C4-2B (cell line): Measurements from ENCODE around the gene FCGR3A.
"Not testable (repeated sequence)": the region's sequence is repeated elsewhere in the genome, so short reads cannot be mapped to it uniquely, and the experiment has no call there.

Experiments used
- H3K27ac ChIP-seq: fragments of 450-650 bp; 2 replicates; pipeline ENCODE4 v1.5.1; 2017

The FCGR3A gene

DNA sequence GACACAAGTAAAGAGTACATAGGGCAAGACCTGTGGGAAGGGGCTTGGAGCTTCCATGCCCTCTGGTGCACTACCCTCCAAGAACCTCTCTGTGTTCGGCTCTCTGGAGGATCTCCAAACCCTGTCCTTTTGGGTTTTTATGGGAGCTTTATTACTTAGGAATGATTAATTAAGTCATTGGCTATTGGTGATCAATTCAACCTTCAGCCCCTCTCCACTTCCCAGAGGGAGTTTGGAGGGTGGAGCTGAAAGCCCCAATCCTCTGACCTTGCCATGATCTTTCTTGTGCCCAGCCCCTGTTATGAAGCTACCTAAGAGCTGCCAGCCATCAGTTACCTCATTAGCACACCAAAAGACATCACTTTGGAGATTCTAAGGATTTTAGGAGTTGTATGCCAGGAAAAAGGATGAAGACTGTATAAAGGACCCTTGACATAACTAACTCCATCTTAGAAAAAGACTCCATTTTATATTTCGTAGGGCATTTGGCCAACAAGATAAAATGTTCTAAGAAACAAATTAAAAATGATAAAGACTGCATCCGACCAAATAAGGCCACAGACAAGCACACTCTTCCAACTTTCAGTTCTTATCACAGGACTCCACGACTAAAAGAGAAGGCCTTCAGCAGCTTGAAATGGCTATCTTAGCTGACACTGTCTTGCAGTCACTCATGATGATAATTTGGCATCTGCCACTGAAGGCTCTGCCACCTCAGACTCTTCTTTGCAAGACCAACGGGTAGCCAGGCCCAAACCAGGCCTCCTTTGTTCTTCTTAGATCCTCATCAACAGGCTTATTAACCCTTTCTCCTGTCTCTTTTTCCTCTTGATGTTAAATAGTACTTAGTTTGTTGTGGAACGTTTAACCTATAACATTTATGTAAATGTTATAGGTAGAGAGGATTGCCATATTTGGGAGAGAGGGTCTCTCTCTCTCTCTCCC is 8.2 kb upstream of the FCGR3A start:
- H3K27ac ChIP-seq, result not testable (repeated sequence)

DNA sequence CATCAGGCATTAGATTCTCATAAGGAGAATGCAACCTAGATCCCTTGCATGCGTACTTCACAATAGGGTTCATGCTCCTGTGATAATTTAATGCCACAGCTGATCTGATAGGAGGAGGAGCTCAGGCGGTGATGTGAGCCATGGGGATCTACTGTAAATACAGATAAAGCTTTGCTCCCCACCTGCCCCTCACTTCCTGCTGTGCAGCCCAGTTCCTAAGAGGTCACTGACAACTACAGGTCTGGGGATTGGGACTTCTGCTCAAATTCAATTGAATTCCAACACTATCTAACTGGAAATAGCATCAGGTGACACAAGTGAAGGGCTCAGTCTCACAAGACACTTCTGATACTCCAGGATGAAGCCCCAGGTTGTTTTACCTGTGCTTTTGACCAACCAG is 7.4 kb upstream of the FCGR3A start:
- H3K27ac ChIP-seq, result not testable (repeated sequence)

DNA sequence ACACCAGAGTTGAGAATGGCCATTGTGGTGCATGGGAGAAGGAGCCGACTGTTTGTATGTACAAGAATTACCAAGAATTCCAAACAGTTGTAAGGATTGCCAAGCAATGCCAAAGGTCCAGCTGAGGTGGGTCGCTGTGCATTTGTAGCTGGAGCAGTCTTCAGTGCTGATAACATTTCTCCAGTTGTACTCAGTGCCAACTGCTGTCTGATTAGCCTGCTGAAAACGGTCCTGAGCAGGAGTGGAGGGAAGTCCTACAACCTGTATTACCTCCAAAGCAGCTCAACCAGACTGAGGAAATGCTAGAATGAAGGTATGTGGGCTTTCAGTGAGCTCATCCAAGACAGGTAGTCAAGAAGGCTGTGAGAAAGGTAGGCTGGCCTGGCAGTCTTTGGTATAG is 6.5 kb upstream of the FCGR3A start:
- H3K27ac ChIP-seq, result not testable (repeated sequence)

DNA sequence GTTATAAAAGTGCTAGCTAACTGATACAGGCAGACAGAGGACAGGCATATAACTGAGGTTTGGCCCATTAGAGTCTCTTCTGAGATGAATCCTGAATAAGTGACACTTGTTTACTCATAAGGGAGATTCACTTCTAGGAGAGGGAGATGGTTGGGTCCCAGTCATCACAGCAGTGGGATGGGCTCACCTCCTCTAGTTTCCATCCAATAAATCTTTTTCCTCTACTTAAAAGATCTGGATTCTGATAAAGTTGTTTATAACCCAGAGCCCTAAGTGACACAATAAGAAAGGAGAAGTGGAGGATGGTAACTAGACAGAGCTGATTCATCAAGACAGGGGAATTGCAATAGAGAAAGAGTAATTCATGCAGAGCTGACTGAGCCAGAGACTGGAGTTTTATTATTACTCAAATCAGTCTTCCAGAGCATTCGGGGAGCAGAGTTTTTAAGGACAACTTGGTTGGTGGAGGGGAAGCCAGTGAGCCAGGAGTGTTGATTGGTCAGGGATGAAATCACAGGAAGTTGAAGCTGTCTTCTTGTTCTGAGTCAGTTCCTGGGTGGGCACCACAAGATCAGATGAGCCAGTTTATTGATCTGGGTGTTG is 5.3 kb upstream of the FCGR3A start:
- H3K27ac ChIP-seq, result not testable (repeated sequence)

DNA sequence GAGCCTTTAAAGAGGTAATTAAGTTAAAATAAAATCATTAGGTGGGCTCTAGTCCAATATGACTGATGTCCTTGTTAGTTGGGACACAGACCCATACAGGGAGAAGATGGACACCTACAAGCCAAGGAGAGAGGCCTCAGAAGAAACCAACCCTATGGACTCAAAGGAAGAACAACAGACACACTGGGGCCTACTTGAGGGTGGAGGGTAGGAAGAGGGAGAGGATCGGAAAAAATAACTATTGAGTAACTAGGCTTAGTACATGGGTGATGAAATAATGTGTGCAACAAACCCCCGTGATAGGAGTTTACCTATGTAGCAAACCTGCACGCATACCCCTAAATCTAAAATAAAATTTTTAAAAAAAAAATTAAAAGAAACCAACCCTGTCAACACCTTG is 4.7 kb upstream of the FCGR3A start:
- H3K27ac ChIP-seq, result not testable (repeated sequence)

DNA sequence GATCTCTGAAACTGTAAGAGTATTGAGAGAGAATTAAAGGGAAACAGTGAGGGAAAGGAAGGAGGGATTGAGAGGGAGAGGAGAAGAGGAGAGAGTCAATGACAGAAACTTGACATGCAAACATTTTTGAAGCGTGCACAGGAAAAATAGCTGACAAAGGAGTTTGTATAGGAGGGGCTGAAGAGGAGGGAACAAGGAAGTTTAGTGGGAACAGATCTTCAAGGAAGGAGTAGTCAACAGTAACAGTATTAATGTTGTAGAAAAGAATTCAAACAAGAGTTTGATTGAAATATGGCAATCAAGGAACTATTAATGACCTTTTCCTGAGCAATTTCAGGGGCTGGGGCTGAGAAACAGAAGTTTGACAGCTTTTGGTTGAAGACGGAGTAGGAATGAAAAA is 4.0 kb upstream of the FCGR3A start:
- H3K27ac ChIP-seq, result not testable (repeated sequence)

DNA sequence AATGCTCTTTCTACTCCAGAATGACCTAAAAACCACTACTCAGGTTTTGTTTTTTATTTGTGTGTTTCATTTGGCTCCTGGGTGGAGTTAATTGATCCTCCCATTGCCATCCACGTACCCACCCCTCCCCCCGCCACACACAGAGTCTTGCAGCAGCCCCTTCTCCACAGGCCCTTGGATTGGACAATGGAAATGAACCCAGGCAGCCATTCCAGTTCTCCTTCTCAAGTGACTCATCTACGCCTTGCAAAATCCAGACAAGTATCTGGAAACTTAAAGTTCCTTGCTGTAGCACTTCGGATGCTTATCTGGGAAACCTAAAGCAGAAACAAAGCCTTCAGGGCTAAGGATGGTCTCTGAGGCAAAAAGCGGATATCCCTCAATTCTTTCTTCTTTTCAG is 1.3 kb upstream of the FCGR3A start:
- H3K27ac ChIP-seq, result not testable (repeated sequence)

DNA sequence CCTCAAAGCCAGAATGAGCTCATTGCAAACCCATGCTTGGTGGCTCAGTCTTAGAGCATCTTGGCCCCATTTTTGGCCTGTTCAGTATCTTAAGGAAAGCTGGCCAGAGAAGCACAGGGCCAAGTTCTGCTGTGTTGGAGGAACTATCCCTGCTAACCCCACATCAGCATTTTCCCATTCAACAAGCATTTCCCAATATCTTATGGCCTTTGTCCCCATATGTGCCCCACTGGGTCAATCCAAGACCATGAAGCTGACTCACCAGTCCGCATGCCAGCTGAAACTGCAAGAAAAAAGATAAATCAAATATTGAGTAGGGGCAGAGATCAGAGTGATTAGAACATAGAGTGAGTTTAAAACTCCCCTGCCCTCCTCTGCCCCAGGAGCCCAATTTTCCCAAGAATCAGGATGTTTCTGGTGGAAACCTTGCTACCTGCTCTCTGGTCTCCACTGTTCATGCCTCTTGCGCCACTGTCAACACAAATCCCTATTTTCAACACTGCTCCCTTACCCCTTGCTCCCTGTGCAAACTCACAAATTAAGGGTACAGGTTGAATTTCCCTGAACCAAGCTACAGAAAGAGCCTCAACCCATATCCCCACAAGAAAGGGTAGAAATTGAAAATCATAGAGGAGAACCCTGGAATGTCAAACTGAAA is 740 bp downstream of the FCGR3A start:
- not testable (repeated sequence) for H3K27ac ChIP-seq

DNA sequence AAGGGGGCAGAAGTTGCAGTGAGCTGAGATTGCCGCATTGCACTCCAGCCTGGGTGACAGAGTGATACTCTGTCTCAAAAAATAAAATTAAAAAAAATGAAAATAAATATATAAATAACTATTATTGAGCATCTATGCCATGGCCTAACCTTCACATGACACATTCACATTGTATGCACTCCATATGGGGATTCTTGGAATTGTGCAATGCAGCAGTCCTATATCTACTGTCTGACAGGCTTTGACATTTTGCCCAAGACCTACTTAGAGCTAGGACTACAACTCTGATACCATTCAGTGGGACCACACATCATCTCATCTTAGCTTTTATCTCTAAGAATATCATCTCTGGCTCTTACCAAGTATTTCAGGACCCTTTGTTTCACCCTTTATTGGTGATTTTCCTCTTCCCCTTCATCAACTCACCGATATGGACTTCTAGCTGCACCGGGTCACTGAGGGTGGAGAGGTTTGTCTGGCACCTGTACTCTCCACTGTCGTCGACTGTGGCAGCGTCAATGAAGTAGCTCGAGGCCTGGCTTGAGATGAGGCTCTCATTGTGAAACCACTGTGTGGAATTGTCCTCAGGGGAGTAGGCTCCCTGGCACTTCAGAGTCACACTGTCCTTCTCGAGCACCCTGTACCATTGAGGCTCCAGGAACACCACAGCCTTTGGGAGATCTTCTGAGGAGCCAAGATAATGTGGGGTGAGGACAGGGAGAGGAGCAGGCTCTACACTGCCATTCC is 1.4 kb downstream of the FCGR3A start:
- H3K27ac ChIP-seq, result not testable (repeated sequence)

DNA sequence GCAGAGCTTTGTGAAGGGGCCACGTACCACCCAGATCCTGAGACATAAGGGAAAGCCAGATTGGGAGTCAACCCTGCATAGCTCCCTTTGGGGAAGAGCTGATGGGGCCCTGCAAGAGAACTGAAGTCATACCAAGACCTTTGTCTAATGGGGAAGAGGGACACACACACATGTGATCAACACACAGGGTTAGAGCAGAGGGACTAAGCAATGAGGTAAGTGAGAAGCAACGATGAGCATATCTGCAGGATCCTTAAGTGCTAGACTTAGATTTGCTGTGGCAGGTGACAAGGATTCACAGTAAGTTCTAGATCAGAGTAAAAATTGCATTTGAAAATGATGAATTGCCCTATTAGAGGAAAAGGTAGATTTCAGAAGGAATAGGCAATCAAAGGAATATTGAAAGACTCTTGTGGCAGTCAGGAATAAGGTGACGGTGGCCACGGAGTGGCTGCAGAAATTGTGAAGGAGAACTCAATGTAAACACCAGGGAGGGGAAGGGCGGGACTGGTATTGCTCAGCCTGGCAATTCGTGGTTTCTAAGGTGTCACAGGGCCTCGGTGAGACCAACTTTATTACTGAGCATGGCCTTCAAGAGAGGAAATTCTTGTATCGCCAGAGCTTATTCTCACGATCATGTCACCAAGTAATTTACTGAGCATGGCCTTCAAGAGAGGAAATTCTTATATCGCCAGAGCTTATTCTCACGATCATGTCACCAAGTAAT is 4.5 kb downstream of the FCGR3A start:
- H3K27ac ChIP-seq, result not testable (repeated sequence)

DNA sequence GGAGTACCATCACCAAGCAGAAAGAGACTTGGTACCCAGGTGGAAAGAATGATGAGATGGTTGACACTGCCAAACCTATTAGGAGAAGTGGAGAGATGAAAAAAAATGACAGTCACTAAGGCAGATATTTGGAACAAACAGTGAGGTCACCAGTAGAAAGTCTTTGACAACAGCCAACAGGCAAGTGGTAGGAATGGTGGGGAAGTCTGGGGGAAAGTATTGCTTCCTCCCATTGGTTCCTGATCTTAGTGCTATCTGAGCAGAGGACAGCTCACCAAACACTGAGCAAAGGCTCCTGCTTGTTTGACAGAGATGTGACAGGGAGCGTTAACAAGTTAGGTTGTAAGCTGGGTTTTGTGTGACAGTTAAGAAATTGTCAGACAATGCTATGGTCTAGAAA is 6.5 kb downstream of the FCGR3A start:
- not testable (repeated sequence) for H3K27ac ChIP-seq

DNA sequence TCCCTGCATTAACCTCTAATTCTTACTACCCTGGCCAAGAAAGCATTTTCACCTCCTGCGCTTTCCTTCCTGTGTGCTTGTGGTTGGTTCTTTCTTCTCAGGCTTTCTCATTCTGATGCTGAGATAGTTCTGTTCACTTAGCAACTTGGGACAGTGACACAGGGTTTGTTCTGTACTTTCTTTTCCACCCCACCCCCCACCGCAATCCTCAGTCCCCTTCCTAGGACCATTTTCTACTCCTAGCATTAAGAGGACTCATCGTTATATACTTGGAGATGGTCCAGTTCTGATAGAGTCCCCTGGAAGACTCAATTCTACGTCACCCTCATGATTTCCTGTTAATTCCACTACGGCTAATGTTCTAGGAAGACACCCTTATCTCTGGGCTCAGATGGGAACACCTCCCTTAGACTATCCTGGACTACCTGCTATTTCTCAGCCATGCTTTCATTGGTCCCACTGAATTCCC is 7.5 kb downstream of the FCGR3A start:
- H3K27ac ChIP-seq, result not testable (repeated sequence)

DNA sequence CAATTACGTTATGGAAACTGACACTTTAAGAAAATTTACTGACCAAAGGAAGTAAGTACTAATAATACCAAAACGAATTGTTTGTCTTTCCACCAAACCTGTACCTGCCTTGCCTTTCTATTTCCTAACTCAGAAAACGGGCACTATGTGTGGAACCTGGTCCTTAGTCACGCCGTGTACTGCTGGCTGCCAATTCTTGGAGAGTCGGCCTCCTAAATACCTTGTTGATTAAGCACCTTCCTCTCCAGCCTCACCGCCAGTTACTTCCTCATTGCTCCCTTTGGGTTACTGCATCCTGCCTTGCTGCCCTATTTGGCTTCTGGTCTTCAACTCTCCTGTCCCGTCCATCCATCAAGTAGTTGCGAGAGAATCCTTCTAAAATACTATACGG is 9.1 kb downstream of the FCGR3A start:
- H3K27ac ChIP-seq, result not testable (repeated sequence)

DNA sequence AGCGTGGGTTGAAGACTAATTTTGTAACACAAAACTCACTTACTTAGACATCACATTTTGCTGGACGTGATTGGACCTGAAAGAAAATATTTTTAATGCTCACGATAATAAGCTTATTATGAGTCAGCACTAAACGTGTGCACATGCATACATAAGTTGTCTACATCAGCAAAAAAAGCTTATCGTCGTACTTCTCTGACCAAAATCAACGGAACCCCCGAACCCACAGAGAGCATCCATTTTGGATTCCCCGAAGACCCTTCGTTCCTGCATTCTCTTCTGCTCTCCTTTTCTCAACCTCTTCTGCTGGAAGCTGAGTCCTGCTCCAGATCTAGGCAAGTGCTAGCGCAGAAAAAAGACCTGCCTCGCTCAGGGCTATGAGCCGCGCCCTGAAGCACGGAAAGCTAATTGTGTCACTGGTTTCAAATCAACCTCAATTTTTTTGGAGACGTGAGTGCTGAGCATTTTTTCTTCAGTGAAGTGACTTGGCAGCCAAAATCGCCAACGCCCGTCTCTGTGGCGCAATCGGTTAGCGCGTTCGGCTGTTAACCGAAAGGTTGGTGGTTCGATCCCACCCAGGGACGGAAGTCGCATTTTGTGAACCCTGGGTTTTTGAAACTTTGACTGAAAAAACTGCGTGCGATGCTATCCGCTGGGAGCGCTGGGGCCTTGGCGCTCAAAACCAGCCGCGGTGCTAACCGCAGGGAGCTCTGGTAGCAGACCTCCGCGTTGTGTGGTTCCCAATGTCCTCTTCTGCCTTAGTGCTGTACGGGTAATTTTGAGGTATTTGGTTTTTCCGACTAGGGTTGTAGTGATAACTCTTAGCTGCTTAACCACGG is 9.7 kb downstream of the FCGR3A start:
- not testable (repeated sequence) for H3K27ac ChIP-seq

DNA sequence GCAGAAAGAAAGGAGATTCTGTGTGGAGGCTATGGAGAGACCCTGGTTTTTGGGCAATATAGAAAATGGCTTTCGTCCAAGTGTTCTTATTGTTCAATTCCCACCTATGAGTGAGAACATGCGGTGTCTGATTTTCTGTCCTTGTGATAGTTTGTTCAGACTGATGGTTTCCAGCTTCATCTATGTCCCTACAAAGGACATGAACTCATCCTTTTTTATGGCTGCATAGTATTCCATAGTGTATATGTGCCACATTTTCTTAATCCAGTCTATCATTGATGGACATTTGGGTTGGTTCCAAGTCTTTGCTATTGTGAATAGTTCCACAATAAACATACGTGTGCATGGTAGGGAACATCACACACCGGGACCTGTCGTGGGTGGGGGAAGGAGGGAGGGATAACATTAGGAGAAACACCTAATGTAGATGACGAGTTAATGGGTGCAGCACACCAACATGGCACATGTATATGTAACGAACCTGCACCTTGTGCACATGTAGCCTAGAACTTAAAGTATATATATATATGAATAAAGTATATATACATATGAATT is 10.6 kb downstream of the FCGR3A start:
- H3K27ac ChIP-seq, result not testable (repeated sequence)

DNA sequence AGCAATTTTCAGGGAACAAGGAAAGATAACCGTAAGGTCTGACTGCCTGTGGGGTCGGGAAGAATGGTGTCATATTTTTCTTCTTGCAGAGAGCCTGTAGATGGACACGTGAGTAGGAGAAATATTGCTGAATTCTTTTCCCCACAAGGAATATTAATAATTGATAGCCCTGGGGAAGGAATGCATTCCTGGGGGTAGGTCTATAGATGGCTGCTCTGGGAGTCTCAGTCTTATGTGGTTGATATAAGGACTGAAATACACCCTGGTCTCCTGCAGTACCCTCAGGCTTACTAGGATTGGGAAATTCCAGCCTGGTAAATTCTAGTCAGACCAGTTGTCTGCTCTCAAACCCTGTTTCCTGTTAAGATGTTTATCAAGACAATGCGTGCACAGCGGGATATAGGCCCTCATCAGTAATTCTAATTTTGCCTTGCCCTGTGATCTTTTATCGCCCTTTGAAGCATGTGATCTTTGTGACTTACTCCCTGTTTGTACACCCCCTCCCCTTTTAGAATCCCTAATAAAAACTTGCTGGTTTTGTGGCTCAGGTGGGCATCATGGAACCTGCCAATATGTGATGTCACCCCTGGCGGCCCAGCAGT is 12.4 kb downstream of the FCGR3A start:
- H3K27ac ChIP-seq, result not testable (repeated sequence)

DNA sequence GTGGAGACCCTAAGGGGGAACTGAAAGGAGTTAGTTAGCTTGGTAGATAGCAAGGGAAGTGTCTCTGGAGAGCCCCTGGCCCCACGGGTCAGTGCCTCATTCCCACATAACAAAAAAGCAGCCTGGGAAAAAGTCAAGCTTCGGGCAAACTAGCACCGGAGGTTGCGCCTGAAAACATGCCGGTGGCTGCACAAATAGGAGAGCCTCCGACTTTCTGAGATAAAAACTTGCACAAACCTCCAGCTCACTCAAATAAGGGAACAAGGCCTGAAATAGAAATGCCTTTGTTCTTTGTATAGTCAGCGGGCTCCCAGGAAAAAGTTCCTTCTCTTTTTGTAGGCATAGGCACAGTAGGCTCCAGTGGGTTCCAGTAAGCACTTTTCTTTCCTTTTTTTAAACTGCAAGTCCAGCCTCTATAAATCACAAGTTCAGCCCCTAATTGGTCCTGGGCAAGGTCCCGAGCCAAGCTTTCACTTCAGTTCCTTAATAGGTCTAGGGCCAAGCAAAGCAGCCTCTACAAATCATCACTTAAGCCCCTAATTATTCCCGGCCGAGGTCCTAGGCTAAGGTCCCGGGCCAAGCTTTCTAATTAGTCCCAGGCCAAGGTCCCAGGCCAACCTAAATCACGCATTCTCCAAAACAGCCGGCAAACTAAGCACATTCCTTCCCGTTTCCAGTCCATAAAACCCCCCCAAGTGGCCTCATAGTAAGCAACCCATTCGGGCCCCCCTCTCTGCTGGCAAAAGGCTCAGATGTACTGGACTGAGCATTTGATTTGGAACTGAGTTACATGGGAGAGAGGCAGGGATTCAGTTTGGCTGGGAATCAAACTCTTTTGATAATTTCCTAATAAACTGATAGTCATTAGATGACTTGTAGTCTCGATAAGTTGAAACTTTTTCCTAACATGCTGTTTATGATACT is 16.7 kb downstream of the FCGR3A start:
- H3K27ac ChIP-seq, result not testable (repeated sequence)
